ENCODE results near the gene CLC. TPM values are rescaled to one million over a fixed set of nuclear protein-coding genes. Genes with fewer than 3 reads are reported as not detected.

The CLC gene
- total and polyA plus RNA-seq, 2 of the 8 experiments (the other 6 are each of a cell fraction or from before 2014, with no cell fraction given) = 6.4 to 12.4 TPM

DNA sequence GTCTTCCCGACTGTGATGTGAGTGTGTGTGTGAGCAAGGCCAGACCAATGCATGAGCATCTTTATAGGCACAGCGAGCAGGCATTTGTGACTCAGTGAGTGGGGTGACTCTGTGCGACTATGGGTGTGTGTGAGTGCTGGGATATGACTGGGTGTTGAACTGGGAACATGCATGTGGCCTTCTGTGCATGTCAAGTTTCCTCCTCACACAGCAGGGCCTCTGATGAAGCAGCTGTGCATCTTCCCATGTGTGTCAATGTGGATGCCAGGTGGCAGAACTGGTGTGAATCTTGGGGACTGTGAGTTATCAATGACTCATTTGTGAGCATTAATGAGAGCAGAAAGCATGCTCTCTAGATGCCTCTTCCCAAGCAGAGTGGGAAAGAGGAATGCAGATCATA lies 45.7 kb downstream of the CLC start (continued):
- TF ChIP-seq, protein P1, sequence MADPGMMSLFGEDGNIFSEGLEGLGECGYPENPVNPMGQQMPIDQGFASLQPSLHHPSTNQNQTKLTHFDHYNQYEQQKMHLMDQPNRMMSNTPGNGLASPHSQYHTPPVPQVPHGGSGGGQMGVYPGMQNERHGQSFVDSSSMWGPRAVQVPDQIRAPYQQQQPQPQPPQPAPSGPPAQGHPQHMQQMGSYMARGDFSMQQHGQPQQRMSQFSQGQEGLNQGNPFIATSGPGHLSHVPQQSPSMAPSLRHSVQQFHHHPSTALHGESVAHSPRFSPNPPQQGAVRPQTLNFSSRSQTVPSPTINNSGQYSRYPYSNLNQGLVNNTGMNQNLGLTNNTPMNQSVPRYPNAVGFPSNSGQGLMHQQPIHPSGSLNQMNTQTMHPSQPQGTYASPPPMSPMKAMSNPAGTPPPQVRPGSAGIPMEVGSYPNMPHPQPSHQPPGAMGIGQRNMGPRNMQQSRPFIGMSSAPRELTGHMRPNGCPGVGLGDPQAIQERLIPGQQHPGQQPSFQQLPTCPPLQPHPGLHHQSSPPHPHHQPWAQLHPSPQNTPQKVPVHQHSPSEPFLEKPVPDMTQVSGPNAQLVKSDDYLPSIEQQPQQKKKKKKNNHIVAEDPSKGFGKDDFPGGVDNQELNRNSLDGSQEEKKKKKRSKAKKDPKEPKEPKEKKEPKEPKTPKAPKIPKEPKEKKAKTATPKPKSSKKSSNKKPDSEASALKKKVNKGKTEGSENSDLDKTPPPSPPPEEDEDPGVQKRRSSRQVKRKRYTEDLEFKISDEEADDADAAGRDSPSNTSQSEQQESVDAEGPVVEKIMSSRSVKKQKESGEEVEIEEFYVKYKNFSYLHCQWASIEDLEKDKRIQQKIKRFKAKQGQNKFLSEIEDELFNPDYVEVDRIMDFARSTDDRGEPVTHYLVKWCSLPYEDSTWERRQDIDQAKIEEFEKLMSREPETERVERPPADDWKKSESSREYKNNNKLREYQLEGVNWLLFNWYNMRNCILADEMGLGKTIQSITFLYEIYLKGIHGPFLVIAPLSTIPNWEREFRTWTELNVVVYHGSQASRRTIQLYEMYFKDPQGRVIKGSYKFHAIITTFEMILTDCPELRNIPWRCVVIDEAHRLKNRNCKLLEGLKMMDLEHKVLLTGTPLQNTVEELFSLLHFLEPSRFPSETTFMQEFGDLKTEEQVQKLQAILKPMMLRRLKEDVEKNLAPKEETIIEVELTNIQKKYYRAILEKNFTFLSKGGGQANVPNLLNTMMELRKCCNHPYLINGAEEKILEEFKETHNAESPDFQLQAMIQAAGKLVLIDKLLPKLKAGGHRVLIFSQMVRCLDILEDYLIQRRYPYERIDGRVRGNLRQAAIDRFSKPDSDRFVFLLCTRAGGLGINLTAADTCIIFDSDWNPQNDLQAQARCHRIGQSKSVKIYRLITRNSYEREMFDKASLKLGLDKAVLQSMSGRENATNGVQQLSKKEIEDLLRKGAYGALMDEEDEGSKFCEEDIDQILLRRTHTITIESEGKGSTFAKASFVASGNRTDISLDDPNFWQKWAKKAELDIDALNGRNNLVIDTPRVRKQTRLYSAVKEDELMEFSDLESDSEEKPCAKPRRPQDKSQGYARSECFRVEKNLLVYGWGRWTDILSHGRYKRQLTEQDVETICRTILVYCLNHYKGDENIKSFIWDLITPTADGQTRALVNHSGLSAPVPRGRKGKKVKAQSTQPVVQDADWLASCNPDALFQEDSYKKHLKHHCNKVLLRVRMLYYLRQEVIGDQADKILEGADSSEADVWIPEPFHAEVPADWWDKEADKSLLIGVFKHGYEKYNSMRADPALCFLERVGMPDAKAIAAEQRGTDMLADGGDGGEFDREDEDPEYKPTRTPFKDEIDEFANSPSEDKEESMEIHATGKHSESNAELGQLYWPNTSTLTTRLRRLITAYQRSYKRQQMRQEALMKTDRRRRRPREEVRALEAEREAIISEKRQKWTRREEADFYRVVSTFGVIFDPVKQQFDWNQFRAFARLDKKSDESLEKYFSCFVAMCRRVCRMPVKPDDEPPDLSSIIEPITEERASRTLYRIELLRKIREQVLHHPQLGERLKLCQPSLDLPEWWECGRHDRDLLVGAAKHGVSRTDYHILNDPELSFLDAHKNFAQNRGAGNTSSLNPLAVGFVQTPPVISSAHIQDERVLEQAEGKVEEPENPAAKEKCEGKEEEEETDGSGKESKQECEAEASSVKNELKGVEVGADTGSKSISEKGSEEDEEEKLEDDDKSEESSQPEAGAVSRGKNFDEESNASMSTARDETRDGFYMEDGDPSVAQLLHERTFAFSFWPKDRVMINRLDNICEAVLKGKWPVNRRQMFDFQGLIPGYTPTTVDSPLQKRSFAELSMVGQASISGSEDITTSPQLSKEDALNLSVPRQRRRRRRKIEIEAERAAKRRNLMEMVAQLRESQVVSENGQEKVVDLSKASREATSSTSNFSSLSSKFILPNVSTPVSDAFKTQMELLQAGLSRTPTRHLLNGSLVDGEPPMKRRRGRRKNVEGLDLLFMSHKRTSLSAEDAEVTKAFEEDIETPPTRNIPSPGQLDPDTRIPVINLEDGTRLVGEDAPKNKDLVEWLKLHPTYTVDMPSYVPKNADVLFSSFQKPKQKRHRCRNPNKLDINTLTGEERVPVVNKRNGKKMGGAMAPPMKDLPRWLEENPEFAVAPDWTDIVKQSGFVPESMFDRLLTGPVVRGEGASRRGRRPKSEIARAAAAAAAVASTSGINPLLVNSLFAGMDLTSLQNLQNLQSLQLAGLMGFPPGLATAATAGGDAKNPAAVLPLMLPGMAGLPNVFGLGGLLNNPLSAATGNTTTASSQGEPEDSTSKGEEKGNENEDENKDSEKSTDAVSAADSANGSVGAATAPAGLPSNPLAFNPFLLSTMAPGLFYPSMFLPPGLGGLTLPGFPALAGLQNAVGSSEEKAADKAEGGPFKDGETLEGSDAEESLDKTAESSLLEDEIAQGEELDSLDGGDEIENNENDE (IDR thresholded peaks at IDR 0.05; ENCODE audit: insufficient replicate concordance, low read length) = no peak
- TF ChIP-seq RNF2 (IDR thresholded peaks at IDR 0.05; ENCODE audit: borderline replicate concordance, low read depth, low read length, missing control alignments, poor library complexity, severe bottlenecking) (no peak), BRCA1 (IDR thresholded peaks at IDR 0.05; ENCODE audit: low read depth, low read length) (no peak), NRF1 (IDR thresholded peaks at IDR 0.05; ENCODE audit: low read depth, low read length) (no peak), TEAD4 (IDR thresholded peaks at IDR 0.05; ENCODE audit: low read depth, low read length) (no peak), ZNF274 (IDR thresholded peaks at IDR 0.05; ENCODE audit: borderline replicate concordance, extremely low read depth, low read length) (no peak), CREB1 (IDR thresholded peaks at IDR 0.05) (no peak), CHD2 (IDR thresholded peaks at IDR 0.05; ENCODE audit: low read length) (no peak)
